GM12891 (cell line): ENCODE measurements around the gene TLR9.

Source experiments
- DNase-seq: peaks from one replicate; pipeline ENCODE4 v3.0.0; 2011; ENCODE audit warnings: low spot score; ENCODE audit not compliant: insufficient read length
- FAIRE-seq: peaks from 2 replicates; lab custom pipeline; 2011; peaks lifted over from hg19 to GRCh38; lab: Jason Lieb, UNC
- PAX5 ChIP-seq: IDR thresholded peaks from 2 replicates; pipeline ENCODE4 v1.6.1; 2011; ENCODE audit warnings: low read length, moderate library complexity, mild to moderate bottlenecking; ENCODE audit not compliant: insufficient read depth, severe bottlenecking
- POLR2A ChIP-seq: IDR thresholded peaks from 2 replicates; pipeline ENCODE4 v1.6.1; 2011; ENCODE audit warnings: low read depth, low read length, control low read depth
- POLR2AphosphoS5 ChIP-seq: IDR thresholded peaks from 2 replicates; pipeline ENCODE4 v1.6.1; 2011; ENCODE audit warnings: low read depth, low read length, control low read depth
- POU2F2 ChIP-seq: IDR thresholded peaks from 2 replicates; pipeline ENCODE4 v1.6.1; 2011; ENCODE audit warnings: low read depth, mild to moderate bottlenecking, control low read depth, low read length, moderate library complexity
- SPI1 ChIP-seq: IDR thresholded peaks from 2 replicates; pipeline ENCODE4 v1.6.1; 2011; ENCODE audit warnings: low read depth, low read length, control low read depth
- TAF1 ChIP-seq: IDR thresholded peaks from 2 replicates; pipeline ENCODE4 v1.6.1; 2011; ENCODE audit warnings: low read depth, low read length, control low read depth

Gene TLR9

DNA sequence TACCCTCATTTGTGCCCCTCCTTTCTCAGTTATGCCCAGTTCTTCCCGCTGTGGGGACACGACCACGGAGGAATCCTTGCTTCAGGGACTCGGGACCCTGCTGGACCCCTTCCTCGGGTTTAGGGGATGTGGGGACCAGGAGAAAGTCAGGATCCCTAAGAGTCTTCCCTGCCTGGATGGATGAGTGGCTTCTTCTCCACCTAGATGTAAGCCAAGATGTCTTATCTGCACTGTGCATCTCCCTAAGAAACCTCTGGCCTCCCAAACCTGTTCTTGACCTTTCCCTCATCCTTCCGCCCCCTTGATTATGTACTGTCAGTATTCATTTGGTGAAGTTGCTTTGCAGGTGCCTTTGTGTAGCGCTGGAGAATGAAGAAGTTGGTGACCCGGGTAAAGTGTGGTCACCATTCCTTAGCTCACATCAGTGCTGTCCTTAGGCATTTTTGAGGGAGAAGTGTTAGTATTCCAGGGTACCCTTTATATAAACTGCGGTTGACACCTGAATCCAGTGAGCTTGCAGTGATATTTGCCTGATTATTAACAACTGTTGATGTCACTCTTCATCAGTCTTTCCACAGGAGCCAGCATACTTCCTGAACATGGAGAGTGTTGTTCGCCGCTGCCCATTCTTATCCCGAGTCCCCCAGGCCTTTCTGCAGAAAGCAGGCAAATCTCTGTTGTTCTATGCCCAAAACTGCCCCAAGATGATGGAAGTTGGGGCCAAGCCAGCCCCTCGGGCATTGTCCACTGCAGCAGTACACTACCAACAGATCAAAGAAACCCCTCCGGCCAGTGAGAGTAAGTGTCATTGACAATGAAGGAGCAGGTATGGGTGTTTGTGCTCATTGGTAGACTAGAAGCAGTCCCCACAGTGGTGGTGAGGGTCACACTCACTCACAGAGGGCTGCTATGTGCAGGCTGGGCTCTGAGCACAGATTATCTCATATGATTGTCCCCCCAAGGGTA, 26.5 kb downstream of the TLR9 start:
- FAIRE-seq (no peak), DNase-seq (no peak)
- no peak for TF ChIP-seq POU2F2
- no peak for TF ChIP-seq PAX5
- TF ChIP-seq TAF1: no peak
- TF ChIP-seq POLR2A: no peak
- TF ChIP-seq SPI1: no peak
- TF ChIP-seq POLR2AphosphoS5: no peak

DNA sequence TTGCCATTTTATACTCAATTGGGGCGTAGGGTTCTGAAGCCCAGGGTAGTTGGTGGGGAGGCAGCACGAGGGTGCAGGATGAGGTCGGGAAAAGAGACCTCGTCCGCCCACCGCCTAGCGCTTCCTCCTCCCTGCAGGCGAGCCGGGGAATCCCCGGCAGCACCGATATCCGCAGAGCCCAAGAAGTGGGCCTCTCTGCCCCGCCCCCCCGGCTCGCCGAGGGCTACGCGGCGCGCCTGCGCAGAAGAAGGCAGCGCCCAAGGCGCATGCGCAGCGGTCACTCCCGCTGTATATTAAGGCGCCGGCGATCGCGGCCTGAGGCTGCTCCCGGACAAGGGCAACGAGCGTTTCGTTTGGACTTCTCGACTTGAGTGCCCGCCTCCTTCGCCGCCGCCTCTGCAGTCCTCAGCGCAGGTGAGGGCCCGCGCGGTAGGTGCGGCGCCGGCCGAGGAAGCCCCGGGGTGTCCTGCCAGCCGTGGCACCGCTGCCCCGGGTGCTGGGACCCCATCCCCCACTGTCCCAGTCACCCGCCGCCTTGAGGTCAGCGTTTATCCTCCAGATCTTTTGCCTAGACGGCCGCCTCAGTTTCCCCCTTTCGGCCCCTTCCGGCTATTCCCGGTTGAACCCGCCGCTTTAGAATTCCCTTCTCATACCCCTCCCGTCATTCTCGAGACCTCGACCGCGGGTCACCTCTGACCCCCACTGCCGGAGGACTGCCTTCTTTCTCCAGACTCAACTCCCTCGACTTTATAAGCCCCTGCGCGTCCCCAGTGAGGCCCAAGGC, 27.4 kb downstream of the TLR9 start, which contains the start of gene ALAS1:
Gene ALAS1 (plus strand): TSS at position 319 of the 784 bp plus-strand sequence. CDS start 1,082 bp downstream, outside the sequence.
- peak; percentile 99 for DNase-seq
- peak; percentile 99 for FAIRE-seq
- TF ChIP-seq POLR2AphosphoS5: peak; percentile 87
- TF ChIP-seq POLR2A: peak; percentile 85
- TF ChIP-seq TAF1: 0 out of 2 replicates have a peak, but pooled peaks have one; percentile 27
- TF ChIP-seq SPI1: peak; percentile 51
- TF ChIP-seq PAX5: no peak
- TF ChIP-seq POU2F2: no peak

DNA sequence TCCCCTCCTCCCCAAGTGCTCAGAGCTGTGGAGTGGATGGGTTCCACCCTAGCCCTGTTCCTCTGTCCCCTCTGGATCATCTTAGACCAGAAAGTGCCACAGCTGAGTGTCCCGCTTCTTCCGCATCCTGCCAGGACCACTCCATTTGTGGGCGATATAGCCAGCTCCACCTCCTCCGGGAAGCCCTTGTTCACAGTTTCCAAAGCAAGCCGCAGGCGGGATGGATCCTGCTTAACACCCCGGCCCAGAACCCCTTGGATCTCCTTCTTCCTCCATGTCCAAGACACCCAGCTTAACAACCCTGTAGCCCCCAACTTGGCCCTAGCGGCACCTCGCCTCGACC, 28.0 kb downstream of the TLR9 start:
- FAIRE-seq: no peak
- no peak for TF ChIP-seq POU2F2
- no peak for DNase-seq

- DNase-seq (no peak), FAIRE-seq (no peak)
- TF ChIP-seq SPI1 (no peak), PAX5 (no peak), POLR2AphosphoS5 (no peak), POU2F2 (no peak), TAF1 (no peak), POLR2A (no peak)
These were observed 28.5 kb downstream of the TLR9 start for GRCh38 chr3:52196977-52197376.

DNA sequence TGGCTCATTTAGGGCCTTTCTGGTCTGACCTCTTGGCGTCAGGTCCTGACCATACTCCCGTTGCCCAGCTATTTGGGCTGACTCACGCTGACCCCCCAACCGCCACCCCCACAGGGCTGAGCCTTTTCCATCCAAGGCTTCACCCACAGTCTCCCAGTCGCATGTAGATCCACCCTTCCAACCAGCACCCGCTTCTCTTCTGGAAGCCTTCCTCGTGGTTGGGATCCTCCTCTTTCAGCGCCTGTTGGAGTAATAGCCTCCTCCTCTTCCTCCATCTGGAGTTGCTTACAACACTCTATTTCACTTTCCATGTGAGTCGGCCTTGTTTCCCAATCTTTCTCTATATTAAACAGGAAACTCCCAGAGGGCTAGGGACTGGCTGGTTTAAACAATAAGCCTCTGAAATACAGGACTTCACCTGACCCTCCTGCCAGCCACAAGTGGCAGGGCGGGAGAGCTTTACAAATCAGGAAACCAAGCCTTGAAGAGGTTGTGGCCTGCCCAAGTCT, 29.6 kb downstream of the TLR9 start:
- FAIRE-seq (no peak), DNase-seq (no peak)
- TF ChIP-seq POLR2A: no peak
- no peak for TF ChIP-seq POLR2AphosphoS5
- no peak for TF ChIP-seq SPI1
- TF ChIP-seq PAX5: no peak
- no peak for TF ChIP-seq TAF1
- no peak for TF ChIP-seq POU2F2

- TF ChIP-seq PAX5 (no peak), POLR2AphosphoS5 (no peak), TAF1 (no peak), POLR2A (no peak), SPI1 (no peak), POU2F2 (no peak)
- FAIRE-seq (no peak), DNase-seq (no peak)
These were observed 30.2 kb downstream of the TLR9 start for GRCh38 chr3:52195291-52195597.

GRCh38 chr3:52194485-52195290, 30.8 kb downstream of the TLR9 start:
- DNase-seq (no peak), FAIRE-seq (no peak)
- TF ChIP-seq SPI1: no peak
- no peak for TF ChIP-seq POLR2A
- TF ChIP-seq POU2F2: no peak
- no peak for TF ChIP-seq POLR2AphosphoS5
- no peak for TF ChIP-seq TAF1
- TF ChIP-seq PAX5: no peak

DNA sequence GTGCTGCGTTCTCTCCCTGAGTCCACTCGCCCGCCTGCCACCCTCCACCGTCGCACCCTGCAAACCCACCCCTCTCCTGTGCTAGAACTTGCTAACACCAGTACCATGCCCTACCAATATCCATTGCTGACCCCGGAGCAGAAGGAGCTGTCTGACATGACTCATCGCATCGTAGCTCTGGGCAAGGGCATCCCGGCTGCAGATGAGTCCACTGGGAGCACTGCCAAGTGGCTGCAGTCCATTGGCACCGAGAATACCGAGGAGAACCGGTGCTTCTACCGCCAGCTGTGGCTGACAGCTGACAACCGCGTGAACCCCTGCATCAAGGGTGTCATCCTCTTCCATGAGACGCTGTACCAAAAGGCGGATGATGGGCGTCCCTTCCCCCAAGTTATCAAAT, 32.4 kb downstream of the TLR9 start:
- DNase-seq (no peak), FAIRE-seq (no peak)

More for the DNA sequence above, 32.4 kb downstream of the TLR9 start:
- TF ChIP-seq TAF1 (no peak), SPI1 (no peak), POLR2A (no peak), POU2F2 (no peak), POLR2AphosphoS5 (no peak)
